ENCODE measurements around the gene GALNT18. TPM values are rescaled to one million over a fixed set of nuclear protein-coding genes. Genes with fewer than 3 reads are reported as not detected.

Gene GALNT18
- total RNA-seq, 4 donors from 2014 or later, result 3.5 to 31.4 (median 11.1) TPM

DNA sequence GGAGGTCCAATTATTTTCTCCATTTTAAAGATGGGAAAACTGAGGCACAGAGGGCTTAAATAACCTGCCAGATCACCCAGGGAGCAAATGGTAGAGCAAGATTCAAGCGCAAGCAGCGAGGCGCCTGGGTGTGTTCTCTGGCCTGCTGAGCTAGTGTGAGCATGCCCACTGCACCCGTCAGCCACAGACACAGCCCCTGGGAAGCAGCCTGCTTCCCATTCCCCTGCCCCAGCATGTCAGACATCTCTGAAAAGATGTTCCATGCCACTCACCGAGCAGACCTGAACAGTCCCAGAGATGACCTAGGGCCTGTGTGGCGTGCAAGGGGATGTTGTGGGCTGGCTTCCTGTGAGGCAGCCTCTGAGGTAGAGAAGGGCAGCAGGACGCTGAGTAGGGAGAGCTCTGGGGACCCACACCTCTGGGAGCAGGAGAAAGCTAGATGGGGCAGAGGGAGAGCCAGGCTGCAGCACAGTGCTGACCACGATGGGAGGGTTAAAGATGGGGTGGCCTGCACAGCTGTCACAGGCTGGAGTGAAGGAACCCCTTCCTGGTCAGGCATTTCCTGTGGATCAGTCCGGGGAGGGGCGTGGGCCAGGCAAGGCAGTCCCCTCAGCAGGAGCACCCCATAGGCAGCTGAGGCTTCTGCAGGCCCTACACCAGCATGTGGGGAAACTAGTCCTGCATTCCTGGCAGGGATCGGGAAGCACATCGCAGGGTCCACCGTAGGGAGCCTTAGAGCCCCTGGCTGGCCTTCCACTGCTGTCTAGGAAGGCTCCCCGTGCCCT lies 101.4 kb downstream of the GALNT18 start:
- H3K9me3 ChIP-seq, result no peaks in the 10 kb centered on the region
- H3K27me3 ChIP-seq, result no peaks in the 10 kb centered on the region
- DNase-seq, result no peak
- no peak overlapping the region for H3K4me3 ChIP-seq
- no peak overlapping the region for H3K27ac ChIP-seq
- TF ChIP-seq, protein P1, sequence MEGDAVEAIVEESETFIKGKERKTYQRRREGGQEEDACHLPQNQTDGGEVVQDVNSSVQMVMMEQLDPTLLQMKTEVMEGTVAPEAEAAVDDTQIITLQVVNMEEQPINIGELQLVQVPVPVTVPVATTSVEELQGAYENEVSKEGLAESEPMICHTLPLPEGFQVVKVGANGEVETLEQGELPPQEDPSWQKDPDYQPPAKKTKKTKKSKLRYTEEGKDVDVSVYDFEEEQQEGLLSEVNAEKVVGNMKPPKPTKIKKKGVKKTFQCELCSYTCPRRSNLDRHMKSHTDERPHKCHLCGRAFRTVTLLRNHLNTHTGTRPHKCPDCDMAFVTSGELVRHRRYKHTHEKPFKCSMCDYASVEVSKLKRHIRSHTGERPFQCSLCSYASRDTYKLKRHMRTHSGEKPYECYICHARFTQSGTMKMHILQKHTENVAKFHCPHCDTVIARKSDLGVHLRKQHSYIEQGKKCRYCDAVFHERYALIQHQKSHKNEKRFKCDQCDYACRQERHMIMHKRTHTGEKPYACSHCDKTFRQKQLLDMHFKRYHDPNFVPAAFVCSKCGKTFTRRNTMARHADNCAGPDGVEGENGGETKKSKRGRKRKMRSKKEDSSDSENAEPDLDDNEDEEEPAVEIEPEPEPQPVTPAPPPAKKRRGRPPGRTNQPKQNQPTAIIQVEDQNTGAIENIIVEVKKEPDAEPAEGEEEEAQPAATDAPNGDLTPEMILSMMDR (IDR thresholded peaks at IDR 0.05), result no peak
- no peaks in the 10 kb centered on the region for H3K36me3 ChIP-seq
- no peaks in the 10 kb centered on the region for H3K4me1 ChIP-seq

GRCh38 chr11:11519184-11519583 lies 102.6 kb downstream of the GALNT18 start:
- Histone ChIP-seq H3K36me3 (no peaks in the 10 kb centered on the region), H3K27me3 (no peaks in the 10 kb centered on the region), H3K4me1 (no peaks in the 10 kb centered on the region), H3K4me3 (no peak overlapping the region), H3K27ac (no peak overlapping the region), H3K9me3 (no peaks in the 10 kb centered on the region)
- no peak for TF ChIP-seq POLR2A (IDR thresholded peaks at IDR 0.05)
- TF ChIP-seq, protein P1 (IDR thresholded peaks at IDR 0.05), result no peak
- DNase-seq, result no peak

- Histone ChIP-seq H3K27ac (no peak overlapping the region), H3K4me3 (no peak overlapping the region), H3K36me3 (no peaks in the 10 kb centered on the region), H3K4me1 (no peaks in the 10 kb centered on the region), H3K9me3 (no peaks in the 10 kb centered on the region), H3K27me3 (no peaks in the 10 kb centered on the region)
- TF ChIP-seq POLR2A (IDR thresholded peaks at IDR 0.05), result no peak
- TF ChIP-seq, protein P1 (IDR thresholded peaks at IDR 0.05), result no peak
- no peak for DNase-seq
These were observed 107.6 kb downstream of the GALNT18 start for GRCh38 chr11:11514246-11514645.

DNA sequence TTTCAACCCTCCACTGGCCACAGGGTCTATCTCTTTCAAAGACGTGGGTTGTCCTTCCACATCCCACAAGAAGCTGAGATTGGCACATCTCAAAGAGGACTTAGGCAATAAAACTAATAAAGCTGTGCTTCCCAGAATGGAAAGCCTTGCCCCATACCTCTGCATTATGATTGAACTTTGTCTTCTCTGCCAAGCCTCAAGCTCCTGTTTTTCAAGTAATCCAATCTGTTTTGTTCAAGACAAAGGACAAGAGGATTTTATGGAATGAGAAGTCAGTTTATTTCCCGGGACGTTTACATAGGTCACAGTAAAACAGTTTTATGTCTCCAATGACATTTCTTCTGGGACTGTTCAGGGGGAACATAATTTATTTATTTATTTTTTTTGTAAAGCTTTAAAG lies 108.4 kb downstream of the GALNT18 start:
- TF ChIP-seq, protein P1 (IDR thresholded peaks at IDR 0.05), result no peak
- TF ChIP-seq POLR2A (IDR thresholded peaks at IDR 0.05), result no peak
- DNase-seq, result no peak
- Histone ChIP-seq H3K27me3 (no peaks in the 10 kb centered on the region), H3K4me1 (no peaks in the 10 kb centered on the region), H3K9me3 (no peaks in the 10 kb centered on the region), H3K36me3 (no peaks in the 10 kb centered on the region), H3K27ac (no peak overlapping the region), H3K4me3 (no peak overlapping the region)

- H3K27ac ChIP-seq, result no peak overlapping the region
- H3K9me3 ChIP-seq, result no peaks in the 10 kb centered on the region
- no peaks in the 10 kb centered on the region for H3K36me3 ChIP-seq
- TF ChIP-seq POLR2A (IDR thresholded peaks at IDR 0.05), result no peak
- TF ChIP-seq, protein P1 (IDR thresholded peaks at IDR 0.05), result no peak
- no peaks in the 10 kb centered on the region for H3K4me1 ChIP-seq
- DNase-seq, result no peak
- no peaks in the 10 kb centered on the region for H3K27me3 ChIP-seq
- no peak overlapping the region for H3K4me3 ChIP-seq
These were observed 108.9 kb downstream of the GALNT18 start for GRCh38 chr11:11512929-11513328.
